Neutrophil (primary cell): ENCODE results near the gene CD99.
"Not testable (repeated sequence)": the region's sequence is repeated elsewhere in the genome, so short reads cannot be mapped to it uniquely, and the experiment has no call there.

Experiments used
- H3K27ac ChIP-seq: fragments of 200-600 bp; sonication (generic); 2 replicates; pipeline ENCODE4 v1.5.1; 2016; ENCODE audit warnings: mild to moderate bottlenecking, moderate library complexity
- H3K27me3 ChIP-seq: fragments of 200-600 bp; sonication (generic); 2 replicates; pipeline ENCODE4 v1.6.0; 2016; ENCODE audit warnings: mild to moderate bottlenecking
- H3K36me3 ChIP-seq: fragments of 200-600 bp; sonication (generic); 2 replicates; pipeline ENCODE4 v1.5.1; 2017
- H3K4me1 ChIP-seq, 2 experiments: fragments of 200-600 bp in 1 of 2; sonication (generic) in 1 of 2; 1 replicate in 1 of 2; 2 replicates in 1 of 2; pipeline versions ENCODE4 v1.5.1 to v1.6.1; 2013 to 2016; ENCODE audit warnings: low read depth in 1 of 2, low read length in 1 of 2, mild to moderate bottlenecking in 1 of 2, moderate library complexity in 1 of 2; ENCODE audit not compliant: control insufficient read depth in 1 of 2, insufficient read depth in 1 of 2
- H3K4me3 ChIP-seq, 2 experiments: fragments of 200-600 bp in 1 of 2; sonication (generic) in 1 of 2; 1 replicate in 1 of 2; 2 replicates in 1 of 2; pipeline ENCODE4 v1.5.1; 2013 to 2016; ENCODE audit warnings: low read depth in 1 of 2, low read length in 1 of 2, mild to moderate bottlenecking in 1 of 2, moderate library complexity in 1 of 2
- H3K9me3 ChIP-seq: fragments of 200-600 bp; sonication (generic); 2 replicates; pipeline ENCODE4 v1.5.1; 2016
- TF ChIP-seq, protein P1 (sequence below): fragments of 200-600 bp; sonication (generic); IDR thresholded peaks from 2 replicates; pipeline ENCODE4 v1.5.1; 2016; ENCODE audit warnings: antibody characterized with exemption

Gene CD99

DNA sequence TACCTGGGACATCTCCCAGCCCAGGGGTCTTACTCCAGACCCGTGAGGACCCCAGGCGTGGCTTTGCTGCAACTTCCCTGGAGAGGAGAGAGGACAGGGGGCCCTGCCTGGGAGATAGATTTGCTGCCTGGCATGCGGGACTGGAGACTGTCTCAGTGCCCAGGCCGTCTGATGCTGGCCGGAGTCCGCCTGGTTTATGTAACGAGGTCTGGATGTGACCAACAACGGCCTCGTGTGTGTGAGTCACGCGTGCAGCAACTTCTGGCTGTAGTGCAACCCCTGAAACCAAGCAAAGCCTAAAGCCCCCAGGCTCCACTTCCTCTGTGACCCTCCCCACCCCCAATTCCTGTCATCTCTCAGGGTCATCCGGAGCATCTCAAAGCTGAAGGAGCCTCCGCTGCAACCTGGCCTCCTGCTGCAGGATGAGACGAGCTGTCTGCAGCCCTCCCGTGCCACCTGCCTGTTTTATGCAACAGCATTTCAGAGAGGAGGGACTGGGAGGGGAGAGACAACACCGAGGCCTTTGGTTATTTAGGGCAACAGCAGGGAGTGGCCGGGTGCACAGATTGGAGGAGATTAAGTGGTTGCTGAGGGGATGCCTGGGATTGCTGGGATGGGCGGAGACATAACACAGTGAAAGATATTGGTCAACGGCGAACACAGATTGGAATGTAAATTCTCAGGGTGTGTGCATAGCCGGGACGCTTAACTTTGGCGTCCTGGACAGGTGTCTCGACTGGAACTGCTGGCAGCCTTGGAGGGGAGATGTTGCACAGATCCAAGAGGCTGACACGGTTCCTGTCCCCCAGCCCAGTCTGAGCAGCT lies 76.7 kb downstream of the CD99 start:
- Histone ChIP-seq H3K36me3 (no peaks in the 10 kb centered on the region), H3K27me3 (no peaks in the 10 kb centered on the region), H3K4me1 (no peaks in the 10 kb centered on the region), H3K4me3 (no peak overlapping the region), H3K27ac (no peak overlapping the region), H3K9me3 (no peaks in the 10 kb centered on the region)
- TF ChIP-seq, protein P1, sequence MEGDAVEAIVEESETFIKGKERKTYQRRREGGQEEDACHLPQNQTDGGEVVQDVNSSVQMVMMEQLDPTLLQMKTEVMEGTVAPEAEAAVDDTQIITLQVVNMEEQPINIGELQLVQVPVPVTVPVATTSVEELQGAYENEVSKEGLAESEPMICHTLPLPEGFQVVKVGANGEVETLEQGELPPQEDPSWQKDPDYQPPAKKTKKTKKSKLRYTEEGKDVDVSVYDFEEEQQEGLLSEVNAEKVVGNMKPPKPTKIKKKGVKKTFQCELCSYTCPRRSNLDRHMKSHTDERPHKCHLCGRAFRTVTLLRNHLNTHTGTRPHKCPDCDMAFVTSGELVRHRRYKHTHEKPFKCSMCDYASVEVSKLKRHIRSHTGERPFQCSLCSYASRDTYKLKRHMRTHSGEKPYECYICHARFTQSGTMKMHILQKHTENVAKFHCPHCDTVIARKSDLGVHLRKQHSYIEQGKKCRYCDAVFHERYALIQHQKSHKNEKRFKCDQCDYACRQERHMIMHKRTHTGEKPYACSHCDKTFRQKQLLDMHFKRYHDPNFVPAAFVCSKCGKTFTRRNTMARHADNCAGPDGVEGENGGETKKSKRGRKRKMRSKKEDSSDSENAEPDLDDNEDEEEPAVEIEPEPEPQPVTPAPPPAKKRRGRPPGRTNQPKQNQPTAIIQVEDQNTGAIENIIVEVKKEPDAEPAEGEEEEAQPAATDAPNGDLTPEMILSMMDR, result no peak

DNA sequence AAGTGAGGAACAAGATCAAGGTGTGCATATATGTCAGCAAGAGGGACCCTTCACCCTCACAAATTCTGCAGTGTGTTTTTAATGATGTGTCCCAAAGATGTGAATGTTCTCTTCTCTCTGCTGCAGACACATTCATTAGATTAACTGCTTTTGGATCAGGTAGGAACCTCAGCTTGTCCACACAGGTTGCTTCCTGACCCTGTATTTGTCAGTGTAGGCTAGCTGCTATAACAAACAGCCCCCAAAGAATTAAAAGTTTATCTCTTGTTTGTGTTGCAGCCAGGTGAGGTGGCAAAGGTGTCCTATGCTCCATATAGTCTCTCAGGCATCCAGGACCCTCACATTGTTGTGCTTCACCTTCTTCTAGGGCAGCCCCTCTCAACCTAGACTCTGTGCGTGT lies 78.5 kb downstream of the CD99 start:
- no peaks in the 10 kb centered on the region for H3K27me3 ChIP-seq
- no peaks in the 10 kb centered on the region for H3K4me1 ChIP-seq
- H3K4me3 ChIP-seq, result no peak overlapping the region
- TF ChIP-seq, protein P1, result no peak
- no peaks in the 10 kb centered on the region for H3K36me3 ChIP-seq
- no peaks in the 10 kb centered on the region for H3K9me3 ChIP-seq
- H3K27ac ChIP-seq, result no peak overlapping the region

DNA sequence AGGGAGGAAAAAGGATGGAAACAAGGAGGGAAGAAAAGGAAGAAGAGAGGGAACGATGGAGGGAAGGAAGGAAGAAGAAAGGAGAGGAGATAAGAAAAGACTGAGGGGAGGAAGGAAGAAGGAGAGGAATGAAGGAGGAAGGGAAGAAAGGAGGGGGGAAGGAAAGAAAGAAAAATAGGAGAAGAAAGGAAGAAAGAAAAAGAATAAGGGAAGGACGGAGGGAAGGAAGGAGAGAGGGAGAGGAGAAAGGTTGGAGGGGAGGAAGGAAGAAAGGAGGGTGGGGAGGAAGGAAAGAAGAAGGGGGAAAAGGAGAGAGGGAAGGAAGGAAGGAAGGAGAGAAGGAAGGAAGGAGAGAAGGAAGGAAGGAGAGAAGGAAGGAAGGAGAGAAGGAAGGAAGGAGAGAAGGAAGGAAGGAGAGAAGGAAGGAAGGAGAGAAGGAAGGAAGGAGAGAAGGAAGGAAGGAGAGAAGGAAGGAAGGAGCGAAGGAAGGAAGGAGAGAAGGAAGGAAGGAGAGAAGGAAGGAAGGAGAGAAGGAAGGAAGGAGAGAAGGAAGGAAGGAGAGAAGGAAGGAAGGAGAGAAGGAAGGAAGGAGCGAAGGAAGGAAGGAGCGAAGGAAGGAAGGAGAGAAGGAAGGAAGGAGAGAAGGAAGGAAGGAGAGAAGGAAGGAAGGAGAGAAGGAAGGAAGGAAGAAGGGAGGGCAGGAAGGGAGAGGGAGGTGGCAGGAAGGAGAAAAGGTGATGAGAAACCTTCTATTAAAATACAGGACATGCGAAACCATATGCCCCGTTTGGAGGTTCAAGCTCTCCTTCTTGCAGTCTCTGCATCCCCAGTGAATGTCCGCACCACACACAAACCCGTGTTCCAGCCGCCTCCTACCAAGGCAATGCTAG lies 82.3 kb downstream of the CD99 start:
- H3K27me3 ChIP-seq, result not testable (repeated sequence)

DNA sequence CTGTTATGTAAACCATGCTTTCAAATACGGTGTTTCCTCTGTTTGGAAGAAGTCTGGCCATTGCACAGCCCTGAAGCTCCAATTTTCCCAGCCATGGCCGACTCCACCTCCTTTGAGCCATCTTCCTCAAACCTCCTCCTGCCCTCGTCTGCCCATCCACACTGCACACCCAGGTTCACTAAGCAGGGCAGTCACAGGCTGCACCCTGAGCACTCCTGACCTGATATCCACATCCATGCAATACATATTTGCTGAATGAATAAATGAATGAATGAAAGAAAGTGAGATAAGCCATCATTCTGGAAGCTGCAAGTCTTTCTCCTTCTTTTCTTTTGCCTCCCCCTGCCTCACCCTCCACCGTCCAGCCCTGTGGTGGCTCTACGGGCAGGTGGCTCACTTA lies 83.0 kb downstream of the CD99 start:
- no peaks in the 10 kb centered on the region for H3K9me3 ChIP-seq
- TF ChIP-seq, protein P1, result no peak

More for the DNA sequence above, 82.3 kb downstream of the CD99 start:
- not testable (repeated sequence) for H3K27ac ChIP-seq, H3K4me3 ChIP-seq, H3K36me3 ChIP-seq, H3K4me1 ChIP-seq, H3K9me3 ChIP-seq

DNA sequence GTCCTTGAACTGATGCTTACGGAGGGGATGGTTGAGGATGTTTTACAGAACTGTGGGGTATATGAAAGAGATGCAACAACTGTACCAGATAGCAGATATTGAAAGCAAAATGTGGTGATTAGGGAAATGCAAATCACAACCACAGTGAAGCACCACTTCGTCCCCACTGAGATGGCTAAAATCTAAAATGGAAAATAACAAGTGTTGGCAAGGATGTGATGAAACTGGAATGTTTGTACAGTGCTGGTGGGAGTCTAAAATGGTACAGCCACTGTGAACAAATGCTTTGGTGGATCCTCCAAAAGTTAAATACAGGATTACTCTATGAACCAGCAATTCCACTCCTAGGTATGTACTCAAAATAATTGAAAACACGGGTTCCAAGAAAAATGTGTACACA lies 83.7 kb downstream of the CD99 start:
- Histone ChIP-seq H3K4me1 (no peaks in the 10 kb centered on the region), H3K36me3 (no peaks in the 10 kb centered on the region), H3K9me3 (no peaks in the 10 kb centered on the region), H3K4me3 (no peak overlapping the region), H3K27ac (no peak overlapping the region), H3K27me3 (no peaks in the 10 kb centered on the region)
- TF ChIP-seq, protein P1, result no peak

More for the DNA sequence above, 83.0 kb downstream of the CD99 start:
- no peaks in the 10 kb centered on the region for H3K36me3 ChIP-seq
- H3K4me3 ChIP-seq, result no peak overlapping the region
- H3K27me3 ChIP-seq, result no peaks in the 10 kb centered on the region
- H3K4me1 ChIP-seq, result no peaks in the 10 kb centered on the region
- H3K27ac ChIP-seq, result no peak overlapping the region

DNA sequence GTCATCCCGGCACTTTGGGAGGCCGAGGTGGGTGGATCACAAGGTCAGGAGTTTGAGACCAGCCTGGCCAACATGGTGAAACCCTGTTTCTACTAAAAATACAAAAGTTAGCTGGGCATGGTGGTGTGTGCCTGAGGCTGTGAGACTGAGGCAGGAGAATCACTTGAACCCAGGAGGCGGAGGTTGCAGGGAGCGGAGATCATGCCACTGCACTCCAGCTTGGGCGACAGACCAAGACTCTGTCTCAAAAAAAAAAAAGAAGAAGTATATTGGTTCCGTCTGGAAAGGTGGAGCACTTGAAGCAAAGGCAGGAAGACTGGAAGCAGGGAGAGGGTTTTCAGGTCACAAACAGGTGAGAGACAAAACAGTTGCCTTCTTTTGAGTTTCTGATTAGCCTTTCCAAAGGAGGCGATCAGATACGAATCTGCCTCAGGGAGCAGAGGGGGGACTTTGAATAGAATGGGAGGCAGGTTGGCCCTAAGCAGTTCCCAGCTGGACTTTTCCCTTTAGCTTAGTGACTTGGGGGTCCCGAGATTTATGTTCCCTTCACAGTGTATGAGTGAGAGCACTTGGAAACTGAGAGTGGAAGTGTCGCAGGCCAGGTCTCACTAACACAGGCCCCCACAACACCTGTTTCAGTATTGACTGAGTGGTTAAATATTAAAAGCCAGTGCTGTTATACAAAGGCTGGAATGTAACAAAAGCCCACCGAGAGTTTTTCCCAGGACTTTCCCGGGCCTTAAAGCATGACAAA lies 89.6 kb downstream of the CD99 start:
- H3K36me3 ChIP-seq, H3K4me3 ChIP-seq, H3K9me3 ChIP-seq, H3K4me1 ChIP-seq, H3K27ac ChIP-seq, H3K27me3 ChIP-seq: not testable (repeated sequence)
